EH (cell line): ENCODE data around the gene GDPD3.
A peak's percentile ranks its signal among the peaks of the same experiment; 100 is the strongest.

Experiments
- DNase-seq: peaks from one replicate; pipeline ENCODE4 v3.0.0-alpha.2; 2015; ENCODE audit warnings: low read depth

GDPD3 gene

DNA sequence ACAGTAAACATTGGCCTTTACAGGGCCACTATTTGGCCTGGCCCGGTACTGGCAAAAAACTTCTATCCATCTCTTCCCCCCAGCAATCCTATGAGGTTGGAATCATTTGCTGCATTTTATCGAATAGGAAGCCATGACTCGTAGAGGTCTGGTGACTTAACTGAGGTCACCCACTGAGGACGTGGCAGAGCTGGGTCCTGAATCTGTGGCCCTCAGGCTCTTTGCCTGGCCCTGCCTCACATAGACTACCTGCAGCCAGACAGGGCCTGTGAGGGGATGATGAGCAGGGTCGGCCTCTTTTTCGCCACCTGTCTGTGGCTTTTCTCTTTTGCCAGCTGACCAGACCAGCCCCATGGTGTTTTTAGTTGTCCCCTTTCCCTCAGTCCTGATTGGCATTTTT lies 35.7 kb downstream of the GDPD3 start:
- DNase-seq: peak; percentile 64

DNA sequence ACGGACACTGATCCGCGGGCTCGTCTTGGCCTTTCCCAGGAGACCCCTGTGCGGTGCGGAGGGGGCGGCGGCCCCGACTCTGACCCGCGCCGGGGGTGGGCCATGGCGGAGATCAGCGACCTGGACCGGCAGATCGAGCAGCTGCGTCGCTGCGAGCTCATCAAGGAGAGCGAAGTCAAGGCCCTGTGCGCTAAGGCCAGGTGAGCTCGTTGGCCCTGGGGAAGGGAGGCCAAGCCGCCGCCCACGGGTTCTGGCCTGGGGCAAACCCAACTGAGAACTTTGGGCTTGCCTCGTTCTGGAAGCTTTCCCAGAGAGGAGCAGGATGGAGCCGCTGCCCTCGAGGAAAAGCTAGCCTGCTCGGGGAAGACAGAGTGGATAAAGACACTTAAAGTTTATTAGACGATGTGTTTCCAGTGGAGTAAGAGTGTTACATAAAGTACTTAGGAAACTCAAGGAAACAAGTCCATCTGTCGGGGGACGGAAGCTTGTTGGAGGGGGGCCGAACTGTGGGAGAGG lies 37.0 kb downstream of the GDPD3 start:
- peak; percentile 34 for DNase-seq

DNA sequence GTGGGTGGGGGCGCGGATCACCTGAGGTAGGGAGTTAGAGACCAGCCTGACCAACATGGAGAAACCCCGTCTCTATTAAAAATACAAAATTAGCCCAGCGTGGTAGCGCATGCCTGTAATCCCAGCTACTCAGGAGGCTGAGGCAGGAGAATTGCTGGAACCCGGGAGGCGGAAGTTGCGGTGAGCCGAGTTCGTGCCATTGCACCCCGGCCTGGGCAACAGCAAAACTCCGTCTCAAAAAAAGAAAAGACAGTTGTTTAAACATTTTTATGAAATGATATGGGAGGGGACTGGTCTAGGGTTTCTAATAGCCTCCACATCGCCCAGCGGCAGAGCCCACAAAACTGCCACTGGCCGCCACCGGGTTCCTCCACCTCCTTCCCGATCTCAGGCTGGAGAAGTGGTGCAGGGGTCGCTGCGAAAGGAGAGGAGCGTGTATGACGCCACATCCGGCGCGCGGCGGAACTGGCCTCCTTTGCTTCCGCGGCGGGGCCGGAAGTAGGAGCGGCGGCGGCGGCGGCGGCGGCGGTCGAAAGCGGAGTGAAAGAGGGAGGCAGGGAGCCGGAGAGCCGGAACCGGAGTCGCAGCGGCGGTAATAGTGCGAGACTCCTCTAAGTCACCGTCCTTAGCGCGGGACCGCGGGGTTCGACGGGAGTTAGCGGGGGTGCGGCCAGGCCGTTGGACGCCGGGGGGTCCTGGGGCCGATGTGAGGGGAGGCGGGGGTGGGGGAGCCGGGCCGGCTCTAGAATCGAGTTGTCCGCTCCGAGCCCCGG lies 37.6 kb downstream of the GDPD3 start, which contains the start of gene PPP4C:
Gene PPP4C, plus strand, starts transcription at position 492 of the 773 bp plus-strand sequence. CDS start 384 bp downstream, outside the sequence.
- DNase-seq: peak; percentile 91

DNA sequence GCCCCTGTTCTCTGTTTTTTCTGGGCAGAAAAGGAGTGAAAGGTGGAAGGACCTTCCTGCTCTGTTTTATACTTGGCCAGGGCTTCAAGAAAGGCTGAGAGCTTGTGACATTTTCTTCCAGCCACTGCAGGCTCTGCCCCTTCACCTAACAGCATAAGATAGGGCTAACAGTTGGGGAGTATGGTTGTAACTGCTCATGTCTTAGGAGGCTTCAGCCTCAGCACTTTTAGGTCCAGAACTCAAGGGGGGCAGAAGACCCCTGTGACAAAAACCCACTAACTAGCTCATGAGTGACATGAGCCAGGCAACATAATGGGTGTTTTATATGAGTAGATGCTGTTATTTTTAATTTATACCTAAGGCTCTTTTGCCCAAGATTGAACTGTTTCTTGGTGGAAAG lies 42.8 kb downstream of the GDPD3 start:
- no peak for DNase-seq

DNA sequence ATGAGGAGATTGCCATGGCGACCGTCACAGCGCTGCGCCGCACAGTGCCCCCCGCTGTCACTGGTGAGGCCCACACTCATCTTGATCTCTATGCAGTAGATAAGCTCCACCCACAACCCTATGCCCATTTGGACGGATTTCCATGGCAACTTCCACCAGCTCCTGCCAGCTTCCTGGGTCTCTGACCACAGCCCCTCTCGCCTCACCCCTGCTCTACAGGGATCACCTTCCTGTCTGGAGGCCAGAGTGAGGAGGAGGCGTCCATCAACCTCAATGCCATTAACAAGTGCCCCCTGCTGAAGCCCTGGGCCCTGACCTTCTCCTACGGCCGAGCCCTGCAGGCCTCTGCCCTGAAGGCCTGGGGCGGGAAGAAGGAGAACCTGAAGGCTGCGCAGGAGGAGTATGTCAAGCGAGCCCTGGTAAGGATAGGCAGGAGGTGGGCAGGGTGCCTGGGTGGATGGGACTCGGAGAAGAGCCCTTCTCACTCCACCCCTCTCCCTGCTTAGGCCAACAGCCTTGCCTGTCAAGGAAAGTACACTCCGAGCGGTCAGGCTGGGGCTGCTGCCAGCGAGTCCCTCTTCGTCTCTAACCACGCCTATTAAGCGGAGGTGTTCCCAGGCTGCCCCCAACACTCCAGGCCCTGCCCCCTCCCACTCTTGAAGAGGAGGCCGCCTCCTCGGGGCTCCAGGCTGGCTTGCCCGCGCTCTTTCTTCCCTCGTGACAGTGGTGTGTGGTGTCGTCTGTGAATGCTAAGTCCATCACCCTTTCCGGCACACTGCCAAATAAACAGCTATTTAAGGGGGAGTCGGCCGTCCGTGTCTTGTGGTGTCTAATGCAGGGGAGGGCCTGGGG lies 43.5 kb downstream of the GDPD3 start:
- DNase-seq: no peak

DNA sequence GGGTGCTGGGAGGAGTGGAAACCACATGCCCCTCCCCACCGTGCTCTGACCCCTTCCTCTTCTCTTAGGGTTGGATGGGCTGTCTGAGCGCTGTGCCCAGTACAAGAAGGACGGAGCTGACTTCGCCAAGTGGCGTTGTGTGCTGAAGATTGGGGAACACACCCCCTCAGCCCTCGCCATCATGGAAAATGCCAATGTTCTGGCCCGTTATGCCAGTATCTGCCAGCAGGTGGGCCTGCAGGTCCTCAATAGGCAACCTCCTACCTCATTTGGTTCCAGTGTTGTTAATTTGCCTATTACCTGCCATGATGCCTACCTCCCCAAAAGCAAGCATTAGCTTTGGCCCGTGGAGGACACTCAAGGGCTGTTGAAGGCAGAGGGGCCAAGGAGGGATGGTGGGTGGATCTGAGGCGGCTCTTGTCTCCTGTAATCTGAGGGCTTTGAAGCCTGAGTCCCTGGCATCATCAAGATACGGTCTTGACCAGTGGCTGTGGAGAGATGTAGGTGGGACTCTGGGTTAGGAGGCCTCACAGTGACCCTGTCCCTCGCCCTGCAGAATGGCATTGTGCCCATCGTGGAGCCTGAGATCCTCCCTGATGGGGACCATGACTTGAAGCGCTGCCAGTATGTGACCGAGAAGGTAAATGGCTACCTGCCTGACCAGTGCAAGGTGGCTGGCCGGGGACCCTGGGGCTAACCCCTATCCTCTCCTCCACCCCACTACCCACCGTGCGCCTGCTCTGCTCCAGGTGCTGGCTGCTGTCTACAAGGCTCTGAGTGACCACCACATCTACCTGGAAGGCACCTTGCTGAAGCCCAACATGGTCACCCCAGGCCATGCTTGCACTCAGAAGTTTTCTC lies 44.4 kb downstream of the GDPD3 start:
- peak; percentile 35 for DNase-seq

DNA sequence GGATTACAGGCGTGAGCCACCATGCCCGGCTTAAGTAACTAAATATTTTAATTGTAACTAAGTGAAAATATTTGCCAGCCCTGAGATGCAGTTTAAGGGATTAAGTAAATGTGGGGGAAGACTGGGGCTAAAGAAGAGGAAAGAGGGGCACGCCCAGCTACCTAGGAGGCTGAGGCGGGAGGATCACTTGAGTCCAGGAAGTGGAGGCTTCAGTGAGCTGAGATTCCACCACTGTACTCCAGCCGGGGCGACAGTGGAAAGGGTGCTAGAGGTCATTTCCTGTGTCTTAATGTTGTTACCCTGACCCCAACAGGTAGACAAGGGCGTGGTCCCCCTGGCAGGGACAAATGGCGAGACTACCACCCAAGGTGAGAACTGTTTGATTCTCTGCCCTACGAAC lies 45.0 kb downstream of the GDPD3 start:
- DNase-seq: no peak

DNA sequence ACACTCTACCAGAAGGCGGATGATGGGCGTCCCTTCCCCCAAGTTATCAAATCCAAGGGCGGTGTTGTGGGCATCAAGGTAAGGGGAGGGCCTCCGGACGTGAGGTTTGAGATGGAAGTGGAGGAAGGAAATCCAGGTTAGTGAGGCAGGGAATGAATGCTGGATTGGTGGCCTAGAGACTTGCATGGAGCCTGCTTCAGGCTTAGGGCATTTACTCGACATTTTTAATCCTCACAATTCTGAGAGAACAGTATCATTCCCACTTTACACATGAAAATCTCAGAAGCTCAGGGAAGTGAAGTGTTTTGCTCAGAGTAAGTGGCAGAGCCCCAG lies 45.8 kb downstream of the GDPD3 start:
- DNase-seq: no peak

DNA sequence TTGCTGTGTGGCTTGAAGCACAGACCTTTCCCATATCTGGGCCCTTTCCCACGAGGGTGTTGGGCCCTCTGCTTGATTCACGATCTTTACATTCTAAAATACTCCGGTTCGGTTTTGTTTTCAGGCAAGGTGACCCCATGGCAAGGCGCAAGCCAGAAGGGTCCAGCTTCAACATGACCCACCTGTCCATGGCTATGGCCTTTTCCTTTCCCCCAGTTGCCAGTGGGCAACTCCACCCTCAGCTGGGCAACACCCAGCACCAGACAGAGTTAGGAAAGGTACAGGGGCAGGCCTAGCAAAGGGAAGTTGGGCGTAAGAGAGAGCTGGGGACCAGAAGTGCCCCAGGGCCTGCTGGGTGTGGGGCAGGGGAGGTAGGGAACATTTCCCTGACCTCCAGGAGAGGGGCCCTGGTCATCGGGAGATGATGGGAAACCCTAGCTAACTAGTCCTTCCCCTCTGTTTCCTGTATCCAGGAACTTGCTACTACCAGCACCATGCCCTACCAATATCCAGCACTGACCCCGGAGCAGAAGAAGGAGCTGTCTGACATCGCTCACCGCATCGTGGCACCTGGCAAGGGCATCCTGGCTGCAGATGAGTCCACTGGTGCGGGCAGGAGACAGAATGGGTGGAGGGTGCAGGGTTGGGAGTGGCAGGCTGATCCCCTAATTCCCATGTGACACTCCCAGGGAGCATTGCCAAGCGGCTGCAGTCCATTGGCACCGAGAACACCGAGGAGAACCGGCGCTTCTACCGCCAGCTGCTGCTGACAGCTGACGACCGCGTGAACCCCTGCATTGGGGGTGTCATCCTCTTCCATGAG lies 46.4 kb downstream of the GDPD3 start:
- DNase-seq: no peak

DNA sequence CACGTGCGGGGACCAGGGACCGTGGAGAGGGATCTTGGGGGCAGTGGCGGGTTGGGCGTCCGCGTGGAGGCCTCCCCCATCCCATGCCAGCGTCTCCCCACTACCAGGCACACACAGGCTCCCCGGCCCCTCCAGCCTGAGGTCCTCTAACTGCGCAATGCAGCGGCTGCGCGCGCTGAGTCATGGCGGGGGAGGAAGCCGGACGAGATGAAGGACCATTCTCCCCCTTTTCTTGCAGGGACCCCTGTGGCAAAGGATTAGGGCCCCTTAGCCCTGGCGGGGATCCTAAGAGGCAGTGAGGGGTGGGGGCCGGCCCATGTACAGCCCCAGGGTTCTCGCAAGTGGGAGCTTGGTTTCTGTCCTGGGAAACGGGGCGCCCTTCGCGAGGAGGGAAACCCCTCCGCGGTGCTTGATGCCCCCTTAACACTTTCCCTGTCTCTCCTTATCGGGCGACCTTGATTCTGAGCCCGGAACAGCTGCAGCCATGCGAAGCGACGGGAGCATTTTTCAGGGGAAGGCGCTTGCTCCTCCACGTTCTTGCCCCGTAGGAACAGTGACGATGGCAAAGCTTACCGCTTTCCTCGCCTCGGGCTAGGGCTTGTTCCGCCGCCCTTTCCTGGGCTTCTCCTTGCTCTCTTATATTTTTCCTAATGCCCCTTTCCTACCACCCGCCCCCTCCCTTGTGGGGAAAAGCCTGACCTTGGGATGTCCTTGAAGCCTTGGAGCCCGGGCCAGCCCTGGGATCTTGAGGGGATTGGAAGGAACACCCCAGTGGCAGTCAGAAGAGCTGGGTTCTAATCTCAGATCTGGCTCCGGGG lies 47.2 kb downstream of the GDPD3 start:
- DNase-seq: peak; percentile 71

DNA sequence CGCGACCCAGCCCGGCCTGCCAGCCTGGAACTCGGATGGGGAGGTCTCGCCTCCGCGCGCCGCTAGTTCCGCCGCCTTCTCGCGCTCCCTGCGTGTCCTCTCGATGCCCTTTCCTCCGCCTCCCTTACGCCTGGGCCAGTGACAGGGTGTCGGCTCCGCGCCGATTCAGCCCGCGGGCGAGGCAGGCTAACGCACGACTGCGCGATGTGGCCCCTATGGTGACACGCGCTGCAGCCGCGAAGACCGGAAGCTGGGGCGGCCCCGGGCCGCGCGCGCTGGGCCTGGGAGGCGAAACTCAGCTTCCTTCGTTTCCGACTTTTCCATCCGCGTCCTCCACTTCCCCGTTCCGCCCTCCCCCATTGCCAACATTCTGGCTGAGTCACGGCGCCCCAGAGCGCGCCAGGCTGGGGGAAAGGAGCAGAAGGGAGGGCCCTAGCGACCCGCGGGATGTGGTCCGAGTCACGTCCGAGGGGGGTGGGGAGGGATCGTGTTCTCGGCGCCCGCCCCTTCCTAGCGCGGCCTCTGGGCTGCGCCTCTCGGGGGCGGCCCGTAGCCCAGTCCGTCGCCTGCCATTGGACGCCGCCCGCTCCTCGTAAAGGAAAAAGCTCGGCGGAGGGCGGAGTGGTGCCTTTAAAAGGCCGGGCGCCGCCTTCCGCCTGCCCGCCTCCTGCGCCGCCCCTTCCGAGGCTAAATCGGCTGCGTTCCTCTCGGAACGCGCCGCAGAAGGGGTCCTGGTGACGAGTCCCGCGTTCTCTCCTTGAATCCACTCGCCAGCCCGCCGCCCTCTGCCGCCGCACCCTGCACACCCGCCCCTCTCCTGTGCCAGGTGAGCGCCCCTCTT lies 48.0 kb downstream of the GDPD3 start, which contains the start of gene ALDOA:
Gene ALDOA, plus strand, starts transcription at position 659 of the 841 bp plus-strand sequence. CDS start 1,138 bp downstream, outside the sequence.
- DNase-seq: peak; percentile 99

DNA sequence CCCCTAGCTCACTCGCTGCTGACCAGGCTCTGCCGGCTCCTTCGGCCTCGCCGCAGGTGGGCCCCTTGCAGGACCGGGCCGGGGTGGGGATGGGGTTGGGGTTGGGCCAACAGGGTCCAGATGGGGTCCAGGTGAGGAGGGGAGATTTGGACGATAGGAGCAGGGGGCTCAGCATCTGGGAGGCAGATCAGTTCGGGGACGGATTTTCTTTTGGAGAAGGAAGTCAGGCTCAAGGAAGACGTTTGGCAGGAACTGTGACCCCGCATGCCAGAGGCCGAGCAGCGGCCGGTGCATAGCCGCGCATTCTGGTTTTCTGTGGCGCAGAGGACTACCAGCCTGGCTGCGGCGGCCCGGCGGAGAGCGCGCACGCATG lies 48.6 kb downstream of the GDPD3 start:
- DNase-seq: no peak

DNA sequence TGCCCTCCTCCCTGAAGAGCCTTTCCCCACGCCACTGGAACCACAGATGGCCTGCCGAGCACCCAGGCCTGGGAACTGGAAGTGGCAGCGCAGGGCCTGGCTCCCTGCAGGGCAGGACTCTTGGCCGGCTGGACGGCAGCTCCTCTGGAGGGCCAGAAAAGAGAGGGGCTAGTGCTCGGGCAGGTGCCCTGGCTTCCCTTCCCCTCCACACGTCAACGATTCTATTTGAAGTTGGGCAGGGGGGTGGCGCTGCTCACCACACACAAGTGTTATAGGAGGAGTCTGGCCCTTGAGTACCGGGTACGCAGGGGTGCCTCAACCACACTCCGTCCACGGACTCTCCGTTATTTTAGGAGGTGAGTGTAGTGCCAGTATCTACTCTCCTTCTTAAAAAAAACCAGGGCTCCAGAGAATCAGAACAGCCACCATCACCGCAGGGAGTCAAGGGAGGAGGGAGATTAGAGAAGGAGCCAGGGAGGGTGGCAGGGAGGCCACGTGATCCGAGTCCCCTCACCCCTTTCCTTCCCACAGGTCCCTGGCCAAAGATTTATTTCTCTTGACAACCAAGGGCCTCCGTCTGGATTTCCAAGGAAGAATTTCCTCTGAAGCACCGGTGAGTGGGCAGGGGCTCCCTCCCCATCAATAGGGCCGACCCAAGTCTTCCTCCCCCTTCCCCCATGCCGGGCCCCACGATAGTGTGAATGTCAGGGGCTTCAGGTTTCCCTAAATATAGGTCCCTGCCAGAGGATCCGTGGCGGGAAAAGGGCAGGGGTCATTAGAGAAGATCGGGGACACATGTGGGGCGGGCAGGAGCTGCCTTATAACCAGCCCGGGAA lies 49.2 kb downstream of the GDPD3 start:
- DNase-seq: peak; percentile 48

DNA sequence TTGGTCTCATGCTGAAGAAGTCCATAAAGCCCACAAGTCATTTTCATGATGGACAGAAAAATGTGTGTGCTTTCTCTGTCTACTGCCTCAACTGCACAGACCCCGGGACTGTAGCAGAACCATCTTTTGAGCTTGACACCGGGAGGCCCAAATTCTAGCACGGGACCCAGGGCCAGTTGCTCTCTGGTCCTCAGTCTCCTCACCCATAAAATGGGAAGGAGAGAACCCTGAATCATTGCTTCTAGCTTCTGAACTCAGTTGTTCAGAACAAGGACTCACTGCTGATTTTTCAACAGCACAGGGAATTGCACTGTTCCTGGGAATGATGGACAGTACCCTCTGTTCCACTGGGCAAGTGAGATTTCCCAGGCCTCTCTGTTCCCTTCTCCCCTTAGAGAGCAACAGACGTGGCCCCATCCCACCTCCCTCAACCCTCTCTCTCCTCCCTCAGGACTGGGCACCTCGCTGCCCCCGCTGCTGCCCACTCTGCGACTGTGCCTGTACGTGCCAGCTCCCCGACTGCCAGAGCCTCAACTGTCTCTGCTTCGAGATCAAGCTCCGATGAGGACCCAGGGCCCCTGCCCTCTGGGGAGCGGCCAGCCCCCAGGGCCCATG lies 50.0 kb downstream of the GDPD3 start:
- DNase-seq: no peak

DNA sequence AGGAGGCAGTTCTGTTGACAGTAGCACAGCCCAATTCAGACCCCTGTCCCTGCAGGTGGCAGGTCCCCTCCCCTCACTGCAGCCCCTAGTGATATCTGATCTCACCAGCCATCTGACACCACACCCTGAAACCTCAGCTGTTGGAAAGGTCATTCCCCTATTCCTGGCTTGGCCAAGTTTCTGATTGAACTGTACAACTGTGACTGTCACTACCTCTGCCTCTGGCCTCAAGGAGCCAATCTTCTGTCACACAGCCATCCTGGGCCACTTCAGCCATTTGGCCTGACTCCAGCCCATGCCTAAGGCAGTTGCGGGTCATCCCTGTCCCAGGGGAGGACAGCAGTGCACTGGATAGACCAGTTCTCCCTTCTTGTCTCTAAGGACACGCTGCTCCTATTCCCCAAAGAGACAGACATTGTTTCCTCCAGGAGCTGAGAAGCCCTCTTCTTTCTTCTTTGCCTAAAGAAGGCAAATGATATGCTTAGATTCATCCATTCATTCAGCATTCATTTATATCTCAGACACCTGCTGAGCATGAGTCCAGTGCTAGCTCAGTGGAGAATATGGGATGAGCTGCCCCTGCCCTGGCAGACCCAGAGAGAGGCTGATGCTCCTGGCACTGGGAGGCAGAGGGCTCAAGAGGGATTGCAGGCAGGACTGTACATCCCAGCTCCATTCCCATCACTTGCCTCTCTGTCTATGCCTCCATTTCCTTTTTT lies 52.3 kb downstream of the GDPD3 start:
- no peak for DNase-seq

DNA sequence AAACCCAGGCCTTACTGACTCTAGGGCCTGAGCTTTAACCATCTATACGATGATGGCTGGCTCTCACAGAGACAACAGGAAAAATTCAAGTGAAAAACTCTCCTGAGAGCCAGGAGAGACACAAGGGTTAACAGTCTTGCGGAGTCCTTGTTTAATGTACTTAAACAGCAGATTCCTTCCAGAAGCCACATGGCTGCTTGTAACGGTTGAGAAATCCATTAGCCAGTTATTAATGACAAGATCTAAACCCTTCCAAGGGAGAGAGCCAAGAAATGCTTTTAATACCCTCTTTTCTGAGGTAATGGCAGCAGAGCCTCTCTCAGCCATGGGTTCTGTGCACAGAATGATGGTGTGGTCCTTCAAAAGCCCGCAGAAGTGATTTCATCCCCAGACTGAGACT lies 53.0 kb downstream of the GDPD3 start:
- DNase-seq: no peak

DNA sequence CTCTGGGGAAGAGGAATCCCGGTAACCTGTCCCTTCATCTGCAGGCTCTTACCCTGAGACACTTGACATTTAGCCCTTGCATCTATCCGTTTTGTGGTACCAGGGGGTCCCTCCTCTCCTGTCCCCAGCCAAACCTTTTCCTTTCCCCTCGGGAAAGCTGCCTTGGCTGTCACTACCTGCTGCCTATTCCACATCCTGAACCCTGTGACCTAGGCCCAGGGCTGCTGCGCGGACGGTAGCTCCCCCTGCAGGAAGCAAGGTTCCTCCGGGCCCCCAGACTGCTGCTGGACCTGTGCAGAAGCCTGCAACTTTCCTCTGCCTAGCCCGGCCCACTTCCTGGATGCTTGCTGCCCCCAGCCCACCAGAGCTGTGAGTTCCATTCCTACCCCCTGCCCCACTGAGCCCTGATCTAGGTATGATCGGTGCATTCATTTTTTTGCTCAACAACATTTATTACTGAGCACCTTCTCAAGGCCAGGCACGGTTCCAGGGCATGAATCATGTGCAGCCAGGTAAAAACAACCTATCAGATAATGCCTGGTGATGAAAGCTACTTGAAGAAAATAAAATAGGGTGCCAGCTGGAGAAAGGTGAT lies 58.3 kb downstream of the GDPD3 start:
- DNase-seq: peak; percentile 33
